Adrenal gland (tissue), 12 donors: Measurements from ENCODE around the gene KATNB1. TPM values are rescaled to one million over a fixed set of nuclear protein-coding genes. Genes with fewer than 3 reads are reported as not detected.

ENCODE experiments used
- DNase-seq, 7 donors: peaks; one replicate each; pipeline ENCODE4 v3.0.0-alpha.2; 2019 to 2020
- H3K27ac ChIP-seq, 5 donors: fragments of 200-600 bp; sonication (generic) in 4 of 5; 1 replicate in 3 of 5; 2 replicates in 2 of 5; pipeline versions ENCODE4 v1.5.1 to v1.8.0; 2016 to 2020; ENCODE audit warnings: mild to moderate bottlenecking in 1 of 5
- H3K27me3 ChIP-seq: fragments of 200-600 bp; 2 replicates; pipeline ENCODE4 v1.8.0; 2021
- H3K36me3 ChIP-seq, 2 donors: fragments of 200-600 bp; replicated peaks in 1 of 2; 1 replicate in 1 of 2; 2 replicates in 1 of 2; pipeline versions ENCODE4 v1.5.1 to v1.8.0; 2018 to 2022
- H3K4me1 ChIP-seq, 2 donors: fragments of 200-600 bp; replicated peaks in 1 of 2; 1 replicate in 1 of 2; 2 replicates in 1 of 2; pipeline versions ENCODE4 v1.5.1 to v1.8.0; 2018 to 2021
- H3K4me3 ChIP-seq, 4 donors: fragments of 200-600 bp; sonication (generic) in 3 of 4; one replicate each; pipeline ENCODE4 v1.5.1; 2016 to 2018
- H3K9me3 ChIP-seq, 3 donors: fragments of 200-600 bp; sonication (generic) in 1 of 3; replicated peaks in 1 of 3; 1 replicate in 2 of 3; 2 replicates in 1 of 3; pipeline versions ENCODE4 v1.5.1 to v1.8.0; 2016 to 2021
- CTCF ChIP-seq, 6 experiments: fragments of 450-650 bp in 4 of 6; fragments of 200-600 bp in 2 of 6; sonication (generic) in 1 of 6; IDR thresholded peaks; 1 replicate in 5 of 6; 2 replicates in 1 of 6; pipeline versions ENCODE4 v1.5.1 to v1.8.0; 2016 to 2021; ENCODE audit warnings: antibody characterized with exemption in 6 of 6, mild to moderate bottlenecking in 2 of 6, moderate library complexity in 1 of 6
- POLR2A ChIP-seq, 2 donors: fragments of 450-650 bp; IDR thresholded peaks; one replicate each; pipeline ENCODE4 v1.6.1; 2017; ENCODE audit warnings: antibody characterized with exemption in 2 of 2, mild to moderate bottlenecking in 2 of 2, moderate library complexity in 1 of 2
- WGBS, 4 donors: extraction: QIAGEN DNeasy Blood & Tissue Kit in 2 of 4; methylation state at CpG; one replicate each; pipeline versions ENCODE4 v1.1.5 to v1.1.7; 2013 to 2017; 5-methylcytosine and 5-hydroxymethylcytosine counted together
- intact Hi-C, 2 donors: fragments of 100-400 bp; cut with DNase I; formaldehyde crosslinking; loops; one replicate each; pipeline versions ENCODE4 v1.14.1 to v1.15.0; 2022 to 2023
- polyA plus RNA-seq, 3 donors: library from polyadenylated mRNA; stranded (reverse); fragments of 200-250 nt in 2 of 3; fragments of 350-450 nt in 1 of 3; fragmentation: Illumina TruSeq in 1 of 3; extraction: RNeasy Lipid Tissue Mini Kit (QIAGEN cat#74804) in 1 of 3; gene quantifications; one replicate each; pipeline ENCODE4 v1.2.3, GENCODE V29; 2013 to 2014
- total RNA-seq, 9 donors: library from RNA; depleted of rRNA in 4 of 9; stranded (reverse); fragments of >200 nt in 4 of 9; fragments of 120-200 nt in 1 of 9; fragmentation: NEBNext Ultra II Directional in 1 of 9; extraction: Animal tissue kit (Norgen Biotek cat#: 25700) in 1 of 9; gene quantifications; one replicate each; pipeline versions ENCODE4 v1.1.0 to v1.2.4, GENCODE V29; 2013 to 2023
- donor health status: healthy with polysubstance abuse.
- donor health status: Bipolar disorder and iron deficiency.
- donor health status: DM: yes; HTN: yes; CAD: no.
- donor health status: DM: no; HTN: no; CAD: no.
- donor health status: DM: no; HTN: no; CAD: no.
- donor health status: DM: yes; HTN: yes; CAD: no.

KATNB1 gene
- total and polyA plus RNA-seq, 12 donors: 12.9 to 85.6 (median 21.0) TPM

DNA sequence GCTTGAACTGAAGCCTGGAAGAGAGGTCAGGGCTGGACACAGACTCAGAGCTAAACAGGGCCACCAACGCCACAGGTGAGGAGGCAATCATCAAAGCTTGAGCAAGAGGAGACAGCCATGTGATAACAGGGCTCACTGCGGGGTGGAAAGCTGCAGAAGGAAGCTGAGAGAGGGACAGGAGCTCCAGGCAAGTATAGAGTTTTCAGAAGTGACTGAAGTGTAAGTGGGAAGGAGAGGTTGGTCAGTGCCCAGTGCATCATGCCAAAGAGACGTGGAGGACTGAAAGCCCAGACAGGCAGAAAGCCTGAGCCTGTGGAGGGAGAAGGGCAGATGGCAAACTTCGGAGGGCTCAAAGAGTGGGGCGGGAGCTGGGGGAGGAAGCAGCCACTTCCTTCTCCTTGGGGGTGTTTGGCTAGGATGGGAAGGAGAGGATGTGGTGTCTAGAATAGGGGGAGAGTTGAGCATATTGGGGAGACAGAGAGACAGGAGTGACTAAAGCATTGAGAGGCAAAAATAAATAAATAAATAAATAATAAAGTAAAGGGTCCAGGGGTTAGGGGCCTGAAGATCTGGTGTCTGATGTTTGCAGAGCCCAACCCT, 64.1 kb downstream of the KATNB1 start:
- TF ChIP-seq CTCF (IDR thresholded peaks at IDR 0.05) (no peak), POLR2A (IDR thresholded peaks at IDR 0.05) (no peak)
- peak overlapping the region in 2 of 5 donors; percentile 9 to 18 for H3K27ac ChIP-seq
- H3K4me3 ChIP-seq: peak overlapping the region in 1 of 4 donors; percentile 74
- H3K36me3 ChIP-seq: peaks cover 0 to 17% of the 10 kb centered on the region in 2 donors
- no peak for DNase-seq
- whole genome bisulfite sequencing, 4 donors: 53 to 68% (median 55%) methylated on average over 4 to 5 of the region's 5 CpGs
- H3K4me1 ChIP-seq: peaks cover 14 to 52% of the 10 kb centered on the region in 2 donors
- intact Hi-C loops: loop anchor here in 1 of 2 donors (10.0 kb wide), 1 partner anchor 55 kb away; no protein-coding TSS in a partner anchor
- H3K27me3 ChIP-seq: no peaks in the 10 kb centered on the region
- no peaks in the 10 kb centered on the region for H3K9me3 ChIP-seq

- H3K9me3 ChIP-seq: no peaks in the 10 kb centered on the region
- H3K36me3 ChIP-seq: peaks cover 0 to 12% of the 10 kb centered on the region in 2 donors
- DNase-seq: no peak
- TF ChIP-seq POLR2A (IDR thresholded peaks at IDR 0.05) (no peak), CTCF (IDR thresholded peaks at IDR 0.05) (no peak)
- H3K27me3 ChIP-seq: no peaks in the 10 kb centered on the region
- 42 to 51% (median 45%) methylated on average over 12 of the region's 12 CpGs for WGBS, 4 donors
- peak overlapping the region in 1 of 4 donors; percentile 74 for H3K4me3 ChIP-seq
- peaks cover 14 to 56% of the 10 kb centered on the region in 2 donors for H3K4me1 ChIP-seq
- H3K27ac ChIP-seq: peak overlapping the region in 4 of 5 donors; percentile 70 to 94 (median 84)
- intact Hi-C loops: no loop called here
These were observed 64.9 kb downstream of the KATNB1 start for GRCh38 chr16:57800200-57801097.

DNA sequence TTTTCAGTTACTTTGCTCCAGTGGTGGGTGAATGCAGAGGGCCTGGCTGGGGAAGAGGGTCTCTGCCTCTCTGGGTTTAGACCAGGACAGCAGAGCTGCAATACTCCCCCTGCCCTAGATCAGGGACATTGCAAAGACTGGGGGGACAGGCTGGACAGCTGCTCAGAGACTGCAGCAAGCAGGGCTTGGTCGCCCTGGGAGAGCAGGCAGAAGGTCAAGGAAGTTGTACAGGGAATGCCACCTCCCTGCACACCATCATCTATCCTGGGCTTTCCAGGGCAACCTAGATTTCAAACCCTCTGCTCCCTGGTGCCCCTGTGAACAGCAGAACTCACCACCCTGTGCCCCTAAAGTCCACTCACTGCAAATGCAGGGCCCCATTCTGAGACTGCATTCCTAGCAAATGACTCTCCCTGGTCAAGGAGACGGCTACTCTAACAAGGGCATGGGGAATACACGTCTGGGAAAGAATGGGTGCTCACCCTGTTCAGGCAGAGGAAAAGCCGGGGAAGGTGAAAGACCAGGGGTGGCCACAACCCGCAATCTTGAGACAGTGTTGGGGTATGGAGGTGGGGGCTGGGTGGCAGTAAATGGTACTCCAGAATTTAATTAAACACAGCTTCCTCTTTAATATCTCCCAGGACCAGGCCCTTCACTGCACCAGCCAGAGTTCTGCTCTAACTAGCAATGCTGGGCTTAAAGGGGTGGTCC, 65.7 kb downstream of the KATNB1 start:
- TF ChIP-seq POLR2A (IDR thresholded peaks at IDR 0.05): peak in 1 of 2 donors; percentile 42
- peak in 3 of 6 experiments; percentile 7 to 26 (median 7) for TF ChIP-seq CTCF (IDR thresholded peaks at IDR 0.05)
- intact Hi-C loops: no loop called here
- peak in 5 of 7 donors; percentile 46 to 57 (median 51) for DNase-seq
- 10 to 27% (median 20%) methylated on average over 4 to 5 of the region's 5 CpGs for WGBS, 4 donors
- Histone ChIP-seq H3K4me3 (peak overlapping the region in 2 of 4 donors; percentile 44 to 74), H3K4me1 (peaks cover 14 to 57% of the 10 kb centered on the region in 2 donors), H3K27ac (peak overlapping the region in 4 of 5 donors; percentile 70 to 94 (median 84)), H3K36me3 (peaks cover 0 to 12% of the 10 kb centered on the region in 2 donors), H3K27me3 (no peaks in the 10 kb centered on the region), H3K9me3 (no peaks in the 10 kb centered on the region)
